Ovary (tissue), 9 donors: Measurements from ENCODE around the gene NUP62CL. TPM values are rescaled to one million over a fixed set of nuclear protein-coding genes. Genes with fewer than 3 reads are reported as not detected.

Source experiments
- DNase-seq, 5 donors: peaks; one replicate each; pipeline ENCODE4 v3.0.0-alpha.2; 2019 to 2020
- H3K27ac ChIP-seq, 2 donors: fragments of 200-600 bp; one replicate each; pipeline versions ENCODE4 v1.5.1 to v1.8.0; 2019 to 2022
- H3K27me3 ChIP-seq: fragments of 200-600 bp; one replicate; pipeline ENCODE4 v1.8.0; 2022
- H3K36me3 ChIP-seq: fragments of 200-600 bp; sonication (generic); one replicate; pipeline ENCODE4 v1.5.1; 2019
- H3K4me1 ChIP-seq: one replicate; pipeline ENCODE4 v1.8.1; 2013; ENCODE audit warnings: mild to moderate bottlenecking, moderate library complexity; ENCODE audit not compliant: insufficient read depth
- H3K4me3 ChIP-seq: fragments of 200-600 bp; sonication (generic); one replicate; pipeline ENCODE4 v1.5.1; 2017
- H3K9me3 ChIP-seq, 2 donors: fragments of 200-600 bp in 1 of 2; sonication (generic) in 1 of 2; one replicate each; pipeline versions ENCODE4 v1.5.1 to v1.8.1; 2013 to 2019; ENCODE audit warnings: mild to moderate bottlenecking in 1 of 2, moderate library complexity in 1 of 2
- EP300 ChIP-seq: sonication (generic); formaldehyde crosslinking; IDR thresholded peaks from one replicate; pipeline ENCODE4 v1.6.1; 2017; ENCODE audit warnings: antibody characterized with exemption
- POLR2A ChIP-seq: fragments of 450-650 bp; IDR thresholded peaks from one replicate; pipeline ENCODE4 v1.6.1; 2017; ENCODE audit warnings: antibody characterized with exemption, mild to moderate bottlenecking, moderate library complexity
- WGBS, 3 donors: extraction: QIAGEN DNeasy Blood & Tissue Kit in 1 of 3; methylation state at CpG; one replicate each; pipeline versions ENCODE4 v1.1.5 to v1.1.7; 2013 to 2017; 5-methylcytosine and 5-hydroxymethylcytosine counted together
- intact Hi-C, 4 donors: fragments of 100-400 bp; cut with DNase I; formaldehyde crosslinking; loops; one replicate each; pipeline versions ENCODE4 v1.11.0 to v1.15.1; 2022 to 2023
- polyA plus RNA-seq, 2 donors: library from polyadenylated mRNA; stranded (reverse); fragments of 200-250 nt in 1 of 2; fragments of 350-450 nt in 1 of 2; fragmentation: Illumina TruSeq in 1 of 2; extraction: RNeasy Lipid Tissue Mini Kit (QIAGEN cat#74804) in 1 of 2; gene quantifications; one replicate each; pipeline ENCODE4 v1.2.3, GENCODE V29; 2013 to 2014
- total RNA-seq, 7 donors: library from RNA; depleted of rRNA in 2 of 7; stranded (reverse); fragments of >200 nt in 2 of 7; fragmentation: NEBNext Ultra II Directional in 3 of 7; extraction: Animal tissue kit (Norgen Biotek cat#: 25700) in 3 of 7; gene quantifications; one replicate each; pipeline versions ENCODE4 v1.1.0 to v1.2.4, GENCODE V29; 2016 to 2023
- TF ChIP-seq, protein P1 (sequence below), 3 donors: fragments of 450-650 bp in 2 of 3; fragments of 200-600 bp in 1 of 3; IDR thresholded peaks; one replicate each; pipeline versions ENCODE4 v1.5.1 to v1.8.0; 2016 to 2022; ENCODE audit warnings: antibody characterized with exemption in 3 of 3, mild to moderate bottlenecking in 1 of 3
- donor health status: DM: no; HTN: no; CAD: no; lungs with moderate emphysema.
- donor health status: DM: no; HTN: no; CAD: no.
- donor health status: Bipolar disorder and iron deficiency.
- donor health status: DM: yes; HTN: yes; CAD: no.
- donor health status: DM: no; HTN: no; CAD: no.
- donor health status: DM: yes; HTN: yes; CAD: no.

The NUP62CL gene
- total and polyA plus RNA-seq, 9 donors, result 0.42 to 13.7 (median 1.5) TPM

DNA sequence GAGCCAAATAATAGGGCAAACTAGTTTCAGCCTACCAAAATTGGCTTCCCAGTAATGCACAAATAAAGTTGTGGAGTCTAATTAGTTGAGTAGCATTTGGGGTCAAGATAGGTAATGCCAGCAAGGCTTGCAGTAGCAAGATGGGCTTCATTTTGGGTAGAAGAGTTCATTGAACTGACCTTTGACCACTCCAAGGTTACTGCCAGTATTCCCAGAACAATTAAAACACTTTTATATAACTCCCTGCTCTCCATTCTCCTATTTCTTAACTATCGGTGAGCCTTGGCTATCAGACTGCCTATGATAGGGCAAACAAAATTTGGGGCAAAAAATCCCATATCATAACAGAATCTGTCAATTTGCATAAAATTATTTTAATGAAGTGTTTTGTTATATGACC is 7.2 kb upstream of the NUP62CL start:
- H3K36me3 ChIP-seq, result no peaks in the 10 kb centered on the region
- no peaks in the 10 kb centered on the region for H3K4me1 ChIP-seq
- TF ChIP-seq, protein P1, sequence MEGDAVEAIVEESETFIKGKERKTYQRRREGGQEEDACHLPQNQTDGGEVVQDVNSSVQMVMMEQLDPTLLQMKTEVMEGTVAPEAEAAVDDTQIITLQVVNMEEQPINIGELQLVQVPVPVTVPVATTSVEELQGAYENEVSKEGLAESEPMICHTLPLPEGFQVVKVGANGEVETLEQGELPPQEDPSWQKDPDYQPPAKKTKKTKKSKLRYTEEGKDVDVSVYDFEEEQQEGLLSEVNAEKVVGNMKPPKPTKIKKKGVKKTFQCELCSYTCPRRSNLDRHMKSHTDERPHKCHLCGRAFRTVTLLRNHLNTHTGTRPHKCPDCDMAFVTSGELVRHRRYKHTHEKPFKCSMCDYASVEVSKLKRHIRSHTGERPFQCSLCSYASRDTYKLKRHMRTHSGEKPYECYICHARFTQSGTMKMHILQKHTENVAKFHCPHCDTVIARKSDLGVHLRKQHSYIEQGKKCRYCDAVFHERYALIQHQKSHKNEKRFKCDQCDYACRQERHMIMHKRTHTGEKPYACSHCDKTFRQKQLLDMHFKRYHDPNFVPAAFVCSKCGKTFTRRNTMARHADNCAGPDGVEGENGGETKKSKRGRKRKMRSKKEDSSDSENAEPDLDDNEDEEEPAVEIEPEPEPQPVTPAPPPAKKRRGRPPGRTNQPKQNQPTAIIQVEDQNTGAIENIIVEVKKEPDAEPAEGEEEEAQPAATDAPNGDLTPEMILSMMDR (IDR thresholded peaks at IDR 0.05), result no peak
- TF ChIP-seq POLR2A, result no peak
- TF ChIP-seq EP300, result no peak
- no peak overlapping the region for H3K27ac ChIP-seq
- no peak for DNase-seq
- 78 to 83% (median 83%) methylated on average over 1 of the region's 1 CpG for WGBS, 3 donors
- no peaks in the 10 kb centered on the region for H3K9me3 ChIP-seq
- no peaks in the 10 kb centered on the region for H3K27me3 ChIP-seq
- intact Hi-C loops, result no loop called here
- no peak overlapping the region for H3K4me3 ChIP-seq

- H3K9me3 ChIP-seq, result no peaks in the 10 kb centered on the region
- 91 to 93% (median 92%) methylated on average over 9 of the region's 9 CpGs for WGBS, 3 donors
- TF ChIP-seq POLR2A, result no peak
- no peak overlapping the region for H3K4me3 ChIP-seq
- H3K4me1 ChIP-seq, result no peaks in the 10 kb centered on the region
- H3K36me3 ChIP-seq, result no peaks in the 10 kb centered on the region
- no peak overlapping the region for H3K27ac ChIP-seq
- H3K27me3 ChIP-seq, result no peaks in the 10 kb centered on the region
- DNase-seq, result no peak
- intact Hi-C loops, result no loop called here
These were observed 1.7 kb upstream of the NUP62CL start for GRCh38 chrX:107207943-107208342.

GRCh38 chrX:107207089-107207488 is 856 bp upstream of the NUP62CL start:
- TF ChIP-seq EP300, result no peak
- TF ChIP-seq, protein P1 (IDR thresholded peaks at IDR 0.05), result no peak
- TF ChIP-seq POLR2A, result no peak
- WGBS, 3 donors, result 76 to 83% (median 79%) methylated on average over 7 of the region's 7 CpGs
- H3K27me3 ChIP-seq, result no peaks in the 10 kb centered on the region
- no peak for DNase-seq
- no peak overlapping the region for H3K27ac ChIP-seq
- H3K9me3 ChIP-seq, result no peaks in the 10 kb centered on the region
- intact Hi-C loops, result no loop called here
- H3K36me3 ChIP-seq, result no peaks in the 10 kb centered on the region
- H3K4me3 ChIP-seq, result no peak overlapping the region
- no peaks in the 10 kb centered on the region for H3K4me1 ChIP-seq

DNA sequence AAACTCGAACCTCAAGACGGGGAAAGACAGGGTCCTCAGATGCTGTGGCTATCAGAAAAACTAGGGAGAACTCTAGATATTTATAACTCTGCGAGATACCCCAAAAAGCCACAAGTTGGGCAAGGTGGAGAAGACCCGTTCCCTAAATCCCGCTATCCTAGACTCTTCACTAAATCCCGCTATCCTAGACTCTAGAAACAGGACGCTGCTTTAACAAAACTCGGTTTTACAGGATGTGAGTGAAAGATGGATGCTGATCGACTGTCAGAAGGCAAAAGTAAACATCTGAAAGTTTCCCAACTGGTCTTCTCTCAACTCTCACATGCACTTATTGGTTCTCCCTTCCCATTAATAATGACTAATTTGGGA is 448 bp upstream of the NUP62CL start:
- no peak overlapping the region for H3K4me3 ChIP-seq
- DNase-seq, result no peak
- H3K27ac ChIP-seq, result no peak overlapping the region
- H3K9me3 ChIP-seq, result no peaks in the 10 kb centered on the region
- H3K27me3 ChIP-seq, result no peaks in the 10 kb centered on the region
- WGBS, 3 donors, result 59 to 70% (median 66%) methylated on average over 9 of the region's 9 CpGs
- H3K36me3 ChIP-seq, result no peaks in the 10 kb centered on the region
- no peaks in the 10 kb centered on the region for H3K4me1 ChIP-seq
- intact Hi-C loops, result no loop called here
- TF ChIP-seq, protein P1 (IDR thresholded peaks at IDR 0.05), result no peak
- TF ChIP-seq POLR2A (no peak), EP300 (no peak)

DNA sequence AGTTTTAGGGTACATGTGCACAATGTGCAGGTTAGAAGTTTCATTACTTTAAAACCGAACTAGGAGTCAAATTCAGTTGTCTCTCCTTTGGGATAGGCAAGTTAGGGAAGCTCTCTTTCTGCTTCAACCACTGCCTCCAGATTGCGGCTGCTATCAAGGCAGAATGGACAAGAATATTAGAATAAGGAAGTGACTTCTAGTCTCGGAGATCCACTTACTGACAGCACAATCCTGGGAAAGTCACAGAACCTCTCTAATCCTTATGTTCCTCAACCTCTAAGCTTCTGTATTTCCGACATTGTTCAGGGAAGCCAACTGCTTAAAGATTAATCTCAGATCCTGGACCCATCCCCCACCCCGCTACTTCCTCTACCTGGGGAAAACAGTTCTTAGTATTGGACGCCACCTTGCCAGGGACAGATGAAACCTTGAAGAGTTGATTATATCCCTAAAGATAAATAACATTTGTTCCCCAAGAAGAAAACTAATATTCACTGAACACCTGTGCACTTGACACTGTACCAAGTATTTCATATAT is 2.1 kb downstream of the NUP62CL start:
- Histone ChIP-seq H3K27me3 (no peaks in the 10 kb centered on the region), H3K4me3 (no peak overlapping the region), H3K27ac (no peak overlapping the region), H3K36me3 (no peaks in the 10 kb centered on the region), H3K9me3 (no peaks in the 10 kb centered on the region), H3K4me1 (no peaks in the 10 kb centered on the region)
- no peak for DNase-seq
- 73 to 80% (median 80%) methylated on average over 6 of the region's 6 CpGs for WGBS, 3 donors
- TF ChIP-seq POLR2A, result no peak
- TF ChIP-seq, protein P1 (IDR thresholded peaks at IDR 0.05), result no peak
- TF ChIP-seq EP300, result no peak
- intact Hi-C loops, result no loop called here
